Naive B cell (primary cell): Measurements from ENCODE around the gene VSTM1. TPM values are rescaled to one million over a fixed set of nuclear protein-coding genes. Genes with fewer than 3 reads are reported as not detected.
A peak's percentile ranks its signal among the peaks of the same experiment; 100 is the strongest.
"Not testable (repeated sequence)": the region's sequence is repeated elsewhere in the genome, so short reads cannot be mapped to it uniquely, and the experiment has no call there.

ENCODE experiments used
- ATAC-seq, 2 donors: fragments of 150-1000 bp; cut with Tn5 transposase; 2 replicates each; pipeline ENCODE4 v1.10.0; 2021; ENCODE audit warnings: low read depth in 2 of 2, mild to moderate bottlenecking in 2 of 2, moderate library complexity in 2 of 2
- DNase-seq: peaks from one replicate; pipeline ENCODE4 v3.0.0; 2022
- H3K27ac Mint-ChIP-seq, 6 donors: one replicate each; pipeline ENCODE4 v1.8.0; 2020 to 2022; ENCODE audit warnings: mild to moderate bottlenecking in 6 of 6, mixed read lengths in 6 of 6, moderate library complexity in 5 of 6, inconsistent platforms in 2 of 6
- H3K27me3 Mint-ChIP-seq, 3 donors: one replicate each; pipeline ENCODE4 v1.8.0; 2021 to 2022; ENCODE audit warnings: mixed read lengths in 3 of 3, mild to moderate bottlenecking in 1 of 3
- H3K36me3 Mint-ChIP-seq, 2 donors: one replicate each; pipeline ENCODE4 v1.8.0; 2020 to 2022; ENCODE audit warnings: mixed read lengths in 2 of 2, inconsistent platforms in 1 of 2, mild to moderate bottlenecking in 1 of 2
- H3K4me1 Mint-ChIP-seq, 3 donors: one replicate each; pipeline ENCODE4 v1.8.0; 2020 to 2022; ENCODE audit warnings: mixed read lengths in 3 of 3, inconsistent platforms in 1 of 3, mild to moderate bottlenecking in 1 of 3, moderate library complexity in 1 of 3
- H3K4me3 Mint-ChIP-seq, 8 donors: one replicate each; pipeline ENCODE4 v1.8.0; 2020 to 2022; ENCODE audit warnings: mild to moderate bottlenecking in 8 of 8, mixed read lengths in 8 of 8, moderate library complexity in 8 of 8, inconsistent platforms in 2 of 8
- H3K9me3 Mint-ChIP-seq, 7 donors: one replicate each; pipeline ENCODE4 v1.8.0; 2020 to 2022; ENCODE audit warnings: mixed read lengths in 7 of 7, mild to moderate bottlenecking in 5 of 7, inconsistent platforms in 2 of 7, moderate library complexity in 1 of 7
- polyA plus RNA-seq, 6 donors: library from polyadenylated mRNA; unstranded; fragments of 300-500 nt; fragmentation: Illumina TruSeq; gene quantifications; one replicate each; pipeline ENCODE4 v1.2.3, GENCODE V29; 2021; ENCODE audit warnings: low read depth in 6 of 6

The VSTM1 gene
- polyA plus RNA-seq, 6 donors from 2014 or later: 0.89 TPM; not detected in 5

GRCh38 chr19:54042989-54043388 is 20.7 kb downstream of the VSTM1 start:
- no peak overlapping the region for H3K4me3 Mint-ChIP-seq
- peaks cover 0 to 5% (median 0%) of the 10 kb centered on the region in 7 donors for H3K9me3 Mint-ChIP-seq
- no peaks in the 10 kb centered on the region for H3K4me1 Mint-ChIP-seq
- ATAC-seq: no peak
- DNase-seq: no peak
- no peaks in the 10 kb centered on the region for H3K36me3 Mint-ChIP-seq
- H3K27ac Mint-ChIP-seq: no peak overlapping the region
- peaks cover 20 to 42% (median 30%) of the 10 kb centered on the region in 3 donors for H3K27me3 Mint-ChIP-seq

- no peaks in the 10 kb centered on the region for H3K4me1 Mint-ChIP-seq
- no peaks in the 10 kb centered on the region for H3K36me3 Mint-ChIP-seq
- ATAC-seq (no peak), DNase-seq (no peak)
- H3K27ac Mint-ChIP-seq: no peak overlapping the region
- H3K9me3 Mint-ChIP-seq: peaks cover 0 to 5% (median 0%) of the 10 kb centered on the region in 7 donors
- H3K4me3 Mint-ChIP-seq: no peak overlapping the region
- H3K27me3 Mint-ChIP-seq: peaks cover 20 to 42% (median 30%) of the 10 kb centered on the region in 3 donors
Observed at GRCh38 chr19:54041969-54042606, 21.6 kb downstream of the VSTM1 start.

DNA sequence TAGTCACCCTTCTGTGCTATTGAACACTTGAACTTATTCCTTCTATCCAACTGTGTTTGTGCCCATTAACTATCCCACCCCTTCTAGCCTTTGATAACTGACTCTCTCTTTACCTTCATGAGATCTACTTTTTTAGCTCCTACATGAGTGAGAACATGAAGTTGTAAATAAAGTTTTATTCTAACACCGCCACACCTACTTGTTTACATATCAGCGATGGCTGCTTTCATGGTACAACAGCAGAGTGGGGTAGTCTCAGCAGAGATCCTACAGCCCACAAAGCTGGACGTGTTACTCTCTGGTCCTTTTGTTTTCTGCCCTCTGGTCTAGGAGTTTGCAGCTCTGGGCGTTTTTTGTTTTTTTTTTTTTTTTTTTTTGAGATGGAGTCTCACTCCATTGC is 23.7 kb downstream of the VSTM1 start:
- peaks cover 10 to 37% (median 13%) of the 10 kb centered on the region in 3 donors for H3K27me3 Mint-ChIP-seq
- no peaks in the 10 kb centered on the region for H3K36me3 Mint-ChIP-seq
- ATAC-seq: no peak

GRCh38 chr19:54036542-54036941 is 27.2 kb downstream of the VSTM1 start:
- not testable (repeated sequence) for H3K9me3 Mint-ChIP-seq, H3K4me3 Mint-ChIP-seq, ATAC-seq, H3K27ac Mint-ChIP-seq, H3K36me3 Mint-ChIP-seq, DNase-seq, H3K4me1 Mint-ChIP-seq
- peaks cover 2 to 23% (median 5%) of the 10 kb centered on the region in 3 donors for H3K27me3 Mint-ChIP-seq

More for the DNA sequence above, 23.7 kb downstream of the VSTM1 start:
- Mint-ChIP-seq H3K27ac (no peak overlapping the region), H3K4me3 (no peak overlapping the region), H3K9me3 (peaks cover 0 to 5% (median 0%) of the 10 kb centered on the region in 7 donors), H3K4me1 (no peaks in the 10 kb centered on the region)
- DNase-seq: no peak

DNA sequence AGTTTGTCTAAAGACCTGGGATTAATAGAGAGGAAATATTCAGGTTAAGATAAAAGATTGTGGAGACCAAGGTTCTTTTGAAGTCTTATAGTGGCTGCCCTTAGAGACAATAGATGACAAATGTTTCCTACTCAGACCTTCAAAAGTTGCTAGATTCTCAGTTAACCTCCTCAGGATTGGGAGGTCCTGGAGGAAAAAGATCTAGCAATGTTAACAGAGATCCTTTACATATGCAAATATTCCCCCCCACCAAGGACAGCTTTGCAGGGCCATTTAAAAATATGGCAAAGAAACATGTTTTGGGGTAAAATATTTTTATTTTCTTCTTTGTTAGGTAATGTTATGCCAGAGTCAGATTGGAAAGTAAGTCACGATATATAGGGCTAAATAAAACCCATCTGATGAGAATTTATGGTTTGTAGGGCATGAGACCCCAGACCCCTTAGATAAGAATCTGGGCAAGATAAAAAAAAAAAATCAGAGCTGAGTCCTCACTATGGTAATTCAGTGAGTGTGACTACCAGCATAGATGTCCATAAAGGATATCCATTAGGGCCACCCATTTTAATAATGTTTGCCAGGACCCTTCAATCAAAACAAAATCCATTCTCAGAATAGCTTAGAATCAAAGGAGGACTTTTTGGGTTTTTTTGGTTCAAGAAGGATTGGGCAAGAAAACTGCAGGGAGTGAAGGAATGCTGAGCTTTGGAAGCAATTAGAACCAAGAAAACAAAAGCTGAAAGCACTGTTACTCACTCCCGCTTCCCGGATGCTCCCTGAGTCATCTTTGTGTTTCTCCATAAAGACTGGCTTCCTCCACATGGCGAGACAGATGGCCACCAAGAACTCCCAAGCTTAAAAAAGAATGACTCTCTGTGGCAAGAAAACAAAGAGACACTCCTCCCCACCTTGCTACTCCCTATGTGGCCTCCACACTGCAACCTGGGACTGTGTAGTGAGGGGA is 28.2 kb downstream of the VSTM1 start:
- Mint-ChIP-seq H3K4me3 (no peak overlapping the region), H3K36me3 (no peaks in the 10 kb centered on the region), H3K4me1 (peaks cover 0 to 6% (median 0%) of the 10 kb centered on the region in 3 donors), H3K9me3 (peaks cover 0 to 5% (median 0%) of the 10 kb centered on the region in 7 donors), H3K27ac (no peak overlapping the region), H3K27me3 (peaks cover 8 to 26% (median 13%) of the 10 kb centered on the region in 3 donors)
- DNase-seq (no peak), ATAC-seq (no peak)

DNA sequence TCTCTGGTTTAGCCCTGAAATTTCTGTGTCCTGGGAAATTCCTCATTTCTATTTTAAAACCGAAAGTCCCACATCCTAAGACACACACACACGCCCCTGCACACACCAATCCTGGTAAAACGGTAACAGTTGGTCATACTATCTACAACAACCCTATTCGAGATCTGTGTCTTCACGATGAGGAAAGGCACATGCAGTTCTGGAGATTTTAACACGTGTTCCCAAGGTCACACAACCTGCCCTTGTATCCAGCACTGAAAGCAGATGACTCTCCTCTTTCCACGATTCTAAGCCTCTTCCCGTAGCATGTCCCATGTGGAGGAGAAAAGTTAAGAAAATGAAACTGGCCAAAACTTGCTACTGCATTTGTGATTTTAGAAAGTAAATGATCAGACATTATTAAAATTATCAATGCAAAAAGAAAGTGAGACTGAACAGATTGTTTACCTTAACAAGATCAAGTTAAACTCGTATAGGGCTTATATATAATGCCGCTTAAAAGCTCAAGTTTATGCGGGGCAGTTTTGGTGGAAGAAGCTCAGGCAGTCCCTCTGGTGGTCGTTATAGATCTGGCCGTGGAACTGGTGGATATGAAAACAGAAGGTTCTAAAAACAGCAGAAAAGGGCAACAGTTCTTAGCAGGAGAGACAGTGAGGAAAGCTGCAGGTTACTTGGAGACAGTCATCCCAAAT is 32.7 kb downstream of the VSTM1 start:
- no peak for DNase-seq
- Mint-ChIP-seq H3K27me3 (peaks cover 16 to 28% (median 26%) of the 10 kb centered on the region in 3 donors), H3K4me3 (no peak overlapping the region), H3K36me3 (no peaks in the 10 kb centered on the region), H3K27ac (no peak overlapping the region), H3K4me1 (peaks cover 0 to 9% (median 5%) of the 10 kb centered on the region in 3 donors), H3K9me3 (no peaks in the 10 kb centered on the region)
- no peak for ATAC-seq

DNA sequence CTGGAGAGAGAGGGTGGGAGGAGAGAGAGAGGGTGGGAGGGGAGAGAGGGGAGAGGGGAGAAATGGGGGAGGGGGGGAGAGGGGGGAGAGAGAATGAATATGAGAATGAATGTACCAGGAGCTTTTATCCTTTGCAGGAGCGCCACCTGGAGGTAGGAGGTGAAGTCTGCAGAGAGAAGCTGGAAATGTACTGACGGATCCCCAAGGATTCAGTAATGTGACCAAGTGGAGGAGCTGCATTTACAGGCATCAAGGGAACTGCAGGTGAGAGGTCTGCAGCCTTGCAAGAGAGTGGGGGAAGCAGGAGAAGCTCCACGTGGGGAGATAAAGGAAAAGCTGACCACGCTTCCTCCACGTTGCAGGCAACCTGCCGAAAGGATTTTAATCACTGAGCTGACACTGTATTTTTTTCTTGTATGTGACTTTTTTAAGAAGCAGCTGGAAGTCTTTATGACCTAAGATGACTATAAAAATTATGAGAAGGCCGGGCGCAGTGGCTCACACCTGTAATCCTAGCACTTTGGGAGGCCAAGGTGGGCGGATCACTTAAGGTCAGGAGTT is 33.7 kb downstream of the VSTM1 start:
- DNase-seq: peak; percentile 29
- no peaks in the 10 kb centered on the region for H3K9me3 Mint-ChIP-seq
- H3K27ac Mint-ChIP-seq: no peak overlapping the region
- H3K4me1 Mint-ChIP-seq: peaks cover 0 to 9% (median 5%) of the 10 kb centered on the region in 3 donors
- ATAC-seq: no peak
- H3K4me3 Mint-ChIP-seq: no peak overlapping the region
- H3K36me3 Mint-ChIP-seq: no peaks in the 10 kb centered on the region
- peaks cover 16 to 29% (median 26%) of the 10 kb centered on the region in 3 donors for H3K27me3 Mint-ChIP-seq

DNA sequence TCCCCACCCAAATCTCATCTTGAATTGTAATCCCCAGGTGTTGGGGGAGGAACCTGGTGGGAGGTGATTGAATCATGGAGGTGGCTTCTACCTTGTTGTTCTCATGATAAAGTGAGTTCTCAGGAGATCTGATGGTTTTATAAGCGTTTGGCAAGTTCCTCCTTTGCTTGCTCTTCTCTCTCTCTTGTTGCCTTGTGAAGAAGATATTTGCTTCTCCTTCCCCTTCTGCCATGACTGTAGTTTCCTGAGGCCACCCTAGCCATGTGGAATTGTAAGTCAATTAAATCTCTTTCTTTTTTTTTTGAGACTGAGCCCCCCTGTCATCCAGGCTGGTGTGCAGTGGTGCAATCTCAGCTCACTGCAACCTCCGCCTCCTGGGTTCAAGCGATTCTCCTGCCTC is 34.4 kb downstream of the VSTM1 start:
- Mint-ChIP-seq H3K36me3 (no peaks in the 10 kb centered on the region), H3K4me1 (peaks cover 0 to 9% (median 5%) of the 10 kb centered on the region in 3 donors), H3K4me3 (no peak overlapping the region), H3K9me3 (no peaks in the 10 kb centered on the region), H3K27me3 (peaks cover 16 to 30% (median 26%) of the 10 kb centered on the region in 3 donors), H3K27ac (no peak overlapping the region)
- no peak for ATAC-seq
- DNase-seq: no peak

DNA sequence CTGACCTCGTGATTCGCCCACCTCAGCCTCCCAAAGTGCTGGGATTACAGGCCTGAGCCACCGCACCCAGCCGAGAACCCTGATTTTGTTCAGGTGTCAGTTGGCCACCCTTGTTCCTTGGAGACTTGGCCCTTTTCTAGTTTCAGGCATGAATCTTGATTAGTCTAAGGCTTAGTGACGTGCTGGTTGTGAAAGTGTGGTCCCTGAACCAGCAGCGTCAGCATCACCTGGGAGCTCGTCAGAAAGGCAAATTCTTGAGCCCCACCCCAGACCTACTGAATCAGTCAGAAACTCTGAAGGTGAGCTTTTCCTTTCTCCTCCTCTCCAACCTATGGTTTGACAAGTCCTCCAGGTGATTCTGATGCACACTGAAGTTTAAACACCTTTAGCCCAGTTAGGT is 37.0 kb downstream of the VSTM1 start:
- Mint-ChIP-seq H3K36me3 (peaks cover 0 to under 1% of the 10 kb centered on the region in 2 donors), H3K27me3 (peaks cover 31 to 55% (median 43%) of the 10 kb centered on the region in 3 donors), H3K27ac (no peak overlapping the region), H3K9me3 (peaks cover 0 to 1% (median 0%) of the 10 kb centered on the region in 7 donors), H3K4me1 (peaks cover 5 to 9% (median 6%) of the 10 kb centered on the region in 3 donors), H3K4me3 (no peak overlapping the region)
- DNase-seq (no peak), ATAC-seq (no peak)

DNA sequence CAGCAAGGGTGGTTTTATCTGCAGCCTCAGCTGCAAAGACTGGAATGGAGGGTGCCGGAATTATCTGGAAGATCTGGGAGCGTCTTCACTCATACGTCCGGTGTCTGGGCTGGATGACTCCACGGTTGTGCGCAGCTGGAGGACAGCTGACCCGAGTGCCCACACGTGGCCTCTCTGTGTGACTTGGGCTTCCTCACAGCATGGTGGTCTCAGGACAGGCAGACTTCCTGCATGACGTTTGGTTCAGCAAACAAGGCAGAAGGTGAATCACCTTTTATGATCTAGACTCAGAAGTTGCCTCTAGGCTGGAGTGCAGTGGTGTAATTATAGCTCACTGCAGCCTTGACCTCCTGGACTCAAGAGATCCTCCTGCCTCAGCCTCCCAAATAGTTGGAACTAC is 39.0 kb downstream of the VSTM1 start:
- ATAC-seq (no peak), DNase-seq (no peak)
- peaks cover 23 to 56% (median 40%) of the 10 kb centered on the region in 3 donors for H3K27me3 Mint-ChIP-seq
- peak overlapping the region in 1 of 8 donors; percentile 9 for H3K4me3 Mint-ChIP-seq
- peaks cover 0 to 3% (median 0%) of the 10 kb centered on the region in 7 donors for H3K9me3 Mint-ChIP-seq
- no peak overlapping the region for H3K27ac Mint-ChIP-seq
- H3K36me3 Mint-ChIP-seq: peaks cover 0 to 4% of the 10 kb centered on the region in 2 donors
- H3K4me1 Mint-ChIP-seq: peaks cover 0 to 6% (median 0%) of the 10 kb centered on the region in 3 donors

GRCh38 chr19:54023191-54023590 is 40.5 kb downstream of the VSTM1 start:
- H3K27me3 Mint-ChIP-seq: peaks cover 28 to 62% (median 34%) of the 10 kb centered on the region in 3 donors
- no peak for ATAC-seq
- no peak for DNase-seq

DNA sequence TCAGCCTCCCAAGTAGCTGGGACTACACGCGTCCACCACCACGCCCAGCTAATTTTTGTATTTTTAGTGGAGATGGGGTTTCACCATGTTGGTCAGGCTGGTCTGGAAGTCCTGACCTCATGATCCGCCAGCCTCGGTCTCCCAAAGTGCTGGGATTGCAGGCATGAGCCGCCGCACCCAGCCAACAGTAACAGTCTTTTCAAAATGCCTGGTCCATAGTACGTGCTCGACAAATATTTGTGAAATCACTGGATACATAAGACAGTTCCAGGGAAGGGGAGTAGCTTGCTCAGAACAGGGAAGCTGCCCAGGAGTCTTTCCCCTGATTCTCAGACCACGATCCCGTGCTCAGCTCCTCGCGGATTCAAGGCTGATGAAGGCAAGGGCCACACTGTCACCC is 41.8 kb downstream of the VSTM1 start:
- Mint-ChIP-seq H3K27me3 (peaks cover 38 to 70% (median 40%) of the 10 kb centered on the region in 3 donors), H3K36me3 (peaks cover 0 to 4% of the 10 kb centered on the region in 2 donors)

More at GRCh38 chr19:54023191-54023590, 40.5 kb downstream of the VSTM1 start:
- Mint-ChIP-seq H3K27ac (no peak overlapping the region), H3K4me3 (no peak overlapping the region), H3K4me1 (peaks cover 0 to 6% (median 0%) of the 10 kb centered on the region in 3 donors), H3K36me3 (peaks cover 0 to 4% of the 10 kb centered on the region in 2 donors), H3K9me3 (peaks cover 0 to 3% (median 0%) of the 10 kb centered on the region in 7 donors)

More for the DNA sequence above, 41.8 kb downstream of the VSTM1 start:
- H3K27ac Mint-ChIP-seq: no peak overlapping the region
- H3K4me3 Mint-ChIP-seq: no peak overlapping the region
- ATAC-seq (no peak), DNase-seq (no peak)
- H3K4me1 Mint-ChIP-seq: peaks cover 0 to 6% (median 0%) of the 10 kb centered on the region in 3 donors
- H3K9me3 Mint-ChIP-seq: peaks cover 0 to 3% (median 0%) of the 10 kb centered on the region in 7 donors
